Tibial nerve (tissue), 4 donors: ENCODE data around the gene MGLL. TPM values are rescaled to one million over a fixed set of nuclear protein-coding genes. Genes with fewer than 3 reads are reported as not detected.

ENCODE experiments used
- DNase-seq, 2 donors: peaks; one replicate each; pipeline ENCODE4 v3.0.0-alpha.2; 2019; ENCODE audit warnings: low spot score in 2 of 2
- H3K27ac ChIP-seq, 4 donors: fragments of 200-600 bp; sonication (generic) in 3 of 4; one replicate each; pipeline ENCODE4 v1.5.1; 2017 to 2019; ENCODE audit warnings: mild to moderate bottlenecking in 1 of 4
- H3K27me3 ChIP-seq, 2 donors: fragments of 200-600 bp; sonication (generic) in 1 of 2; one replicate each; pipeline versions ENCODE4 v1.5.1 to v1.6.0; 2017 to 2019
- H3K36me3 ChIP-seq, 3 donors: fragments of 200-600 bp; sonication (generic); one replicate each; pipeline ENCODE4 v1.5.1; 2018 to 2019
- H3K4me1 ChIP-seq, 4 donors: fragments of 200-600 bp; sonication (generic) in 3 of 4; one replicate each; pipeline ENCODE4 v1.5.1; 2017 to 2019
- H3K4me3 ChIP-seq, 4 donors: fragments of 200-600 bp; sonication (generic) in 3 of 4; one replicate each; pipeline ENCODE4 v1.5.1; 2017 to 2019; ENCODE audit warnings: mild to moderate bottlenecking in 1 of 4, moderate library complexity in 1 of 4
- H3K9me3 ChIP-seq, 4 donors: fragments of 200-600 bp; sonication (generic) in 3 of 4; one replicate each; pipeline ENCODE4 v1.5.1; 2017 to 2019
- CTCF ChIP-seq, 5 experiments: fragments of 200-600 bp in 3 of 5; fragments of 450-650 bp in 2 of 5; sonication (generic) in 3 of 5; IDR thresholded peaks; one replicate each; pipeline ENCODE4 v1.5.1; 2016 to 2019; ENCODE audit warnings: antibody characterized with exemption in 5 of 5, mild to moderate bottlenecking in 3 of 5, moderate library complexity in 2 of 5
- EP300 ChIP-seq, 2 donors: sonication (generic); formaldehyde crosslinking; IDR thresholded peaks; one replicate each; pipeline ENCODE4 v1.6.1; 2017; ENCODE audit warnings: antibody characterized with exemption in 2 of 2, mild to moderate bottlenecking in 1 of 2
- POLR2A ChIP-seq, 2 donors: fragments of 450-650 bp; IDR thresholded peaks; one replicate each; pipeline ENCODE4 v1.6.1; 2017; ENCODE audit warnings: antibody characterized with exemption in 2 of 2, mild to moderate bottlenecking in 2 of 2, moderate library complexity in 2 of 2
- WGBS, 2 donors: methylation state at CpG; one replicate each; pipeline ENCODE4 v1.1.5; 2018; 5-methylcytosine and 5-hydroxymethylcytosine counted together
- total RNA-seq, 4 donors: library from RNA; depleted of rRNA; stranded (reverse); fragments of >200 nt; gene quantifications; one replicate each; pipeline ENCODE4 v1.1.0, GENCODE V29; 2016

Gene MGLL
- total RNA-seq, 4 donors from 2014 or later = 67.5 to 96.6 (median 86.1) TPM

DNA sequence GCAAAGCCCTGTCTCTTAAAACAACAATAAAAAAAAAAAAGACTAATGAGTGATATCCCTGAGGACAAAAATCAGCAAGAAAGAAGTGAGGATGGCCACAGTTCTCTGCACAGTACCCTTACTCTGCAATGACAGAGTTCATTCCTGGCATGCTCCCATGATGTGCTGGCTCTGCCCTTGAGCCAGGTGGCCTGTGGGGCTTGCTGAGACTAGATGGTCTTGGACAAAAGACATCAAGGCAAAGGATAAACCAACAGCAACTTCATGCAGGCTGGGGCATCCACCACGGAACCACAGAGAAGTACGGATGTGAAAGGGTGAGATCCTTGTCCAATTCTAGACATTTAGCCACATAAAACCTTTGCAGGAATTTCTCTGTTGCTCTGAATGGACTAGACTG lies 12.7 kb downstream of the MGLL start:
- H3K27me3 ChIP-seq = no peaks in the 10 kb centered on the region
- H3K4me1 ChIP-seq = peaks cover 0 to 50% (median 8%) of the 10 kb centered on the region in 4 donors
- peaks cover 0 to 58% (median 0%) of the 10 kb centered on the region in 3 donors for H3K36me3 ChIP-seq
- peaks cover 0 to 7% (median 0%) of the 10 kb centered on the region in 4 donors for H3K9me3 ChIP-seq
- H3K27ac ChIP-seq = no peak overlapping the region
- DNase-seq = no peak
- H3K4me3 ChIP-seq = no peak overlapping the region
- TF ChIP-seq EP300 (IDR thresholded peaks at IDR 0.05) (no peak), POLR2A (IDR thresholded peaks at IDR 0.05) (no peak), CTCF (IDR thresholded peaks at IDR 0.05) (no peak)
- WGBS, 2 donors = 60 to 88% methylated on average over 2 of the region's 2 CpGs

DNA sequence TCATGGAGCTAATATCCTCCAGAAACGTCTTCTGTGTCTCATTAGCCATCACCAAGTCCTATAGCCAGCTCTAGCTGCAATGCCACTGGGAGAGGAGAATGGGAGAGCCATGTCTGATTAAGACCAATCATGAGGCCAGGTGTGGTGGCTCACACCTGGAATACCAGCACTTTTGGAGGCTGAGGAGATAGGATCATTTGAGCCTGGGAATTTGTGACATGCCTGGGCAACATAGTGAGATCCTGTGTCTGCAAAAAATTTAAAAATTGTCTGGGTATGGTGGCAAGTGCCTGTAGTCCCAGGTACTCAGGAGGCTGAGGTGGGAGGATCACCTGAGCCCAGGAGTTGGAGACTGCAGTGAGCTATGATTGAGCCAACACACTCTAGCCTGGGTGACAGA lies 13.1 kb downstream of the MGLL start:
- peaks cover 0 to 50% (median 5%) of the 10 kb centered on the region in 4 donors for H3K4me1 ChIP-seq
- peaks cover 0 to 7% (median 0%) of the 10 kb centered on the region in 4 donors for H3K9me3 ChIP-seq
- H3K4me3 ChIP-seq = no peak overlapping the region
- DNase-seq = no peak
- H3K27ac ChIP-seq = no peak overlapping the region
- peaks cover 0 to 58% (median 0%) of the 10 kb centered on the region in 3 donors for H3K36me3 ChIP-seq
- H3K27me3 ChIP-seq = no peaks in the 10 kb centered on the region
- WGBS, 2 donors = 96 to 100% methylated on average over 1 of the region's 1 CpG
- no peak for TF ChIP-seq CTCF (IDR thresholded peaks at IDR 0.05)
- no peak for TF ChIP-seq POLR2A (IDR thresholded peaks at IDR 0.05)
- TF ChIP-seq EP300 (IDR thresholded peaks at IDR 0.05) = no peak

DNA sequence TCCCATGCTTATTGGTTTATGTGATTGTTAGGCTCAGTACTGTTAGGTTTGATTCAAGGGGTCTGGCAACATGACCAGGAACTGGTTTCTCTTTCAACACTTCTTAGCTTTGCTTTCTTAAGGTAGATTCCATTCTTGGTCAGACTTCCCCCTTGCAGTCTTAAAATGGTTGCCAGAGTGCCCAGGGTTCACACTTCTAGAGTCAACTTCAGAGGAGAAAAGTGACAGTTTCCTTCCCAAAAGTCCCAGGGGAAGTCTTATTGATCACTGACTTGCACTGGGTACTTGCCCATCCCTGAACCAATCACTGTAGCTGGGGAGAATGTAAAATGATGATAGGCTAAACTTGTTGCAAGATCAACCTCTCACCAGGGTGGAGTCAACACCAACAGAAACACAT lies 14.1 kb downstream of the MGLL start:
- DNase-seq = no peak
- Histone ChIP-seq H3K27me3 (no peaks in the 10 kb centered on the region), H3K36me3 (peaks cover 0 to 58% (median 0%) of the 10 kb centered on the region in 3 donors), H3K4me1 (peaks cover 0 to 48% (median under 1%) of the 10 kb centered on the region in 4 donors), H3K27ac (no peak overlapping the region), H3K9me3 (peaks cover 0 to 7% (median 0%) of the 10 kb centered on the region in 4 donors), H3K4me3 (no peak overlapping the region)
- no peak for TF ChIP-seq CTCF (IDR thresholded peaks at IDR 0.05)
- TF ChIP-seq EP300 (IDR thresholded peaks at IDR 0.05) = no peak
- TF ChIP-seq POLR2A (IDR thresholded peaks at IDR 0.05) = no peak

DNA sequence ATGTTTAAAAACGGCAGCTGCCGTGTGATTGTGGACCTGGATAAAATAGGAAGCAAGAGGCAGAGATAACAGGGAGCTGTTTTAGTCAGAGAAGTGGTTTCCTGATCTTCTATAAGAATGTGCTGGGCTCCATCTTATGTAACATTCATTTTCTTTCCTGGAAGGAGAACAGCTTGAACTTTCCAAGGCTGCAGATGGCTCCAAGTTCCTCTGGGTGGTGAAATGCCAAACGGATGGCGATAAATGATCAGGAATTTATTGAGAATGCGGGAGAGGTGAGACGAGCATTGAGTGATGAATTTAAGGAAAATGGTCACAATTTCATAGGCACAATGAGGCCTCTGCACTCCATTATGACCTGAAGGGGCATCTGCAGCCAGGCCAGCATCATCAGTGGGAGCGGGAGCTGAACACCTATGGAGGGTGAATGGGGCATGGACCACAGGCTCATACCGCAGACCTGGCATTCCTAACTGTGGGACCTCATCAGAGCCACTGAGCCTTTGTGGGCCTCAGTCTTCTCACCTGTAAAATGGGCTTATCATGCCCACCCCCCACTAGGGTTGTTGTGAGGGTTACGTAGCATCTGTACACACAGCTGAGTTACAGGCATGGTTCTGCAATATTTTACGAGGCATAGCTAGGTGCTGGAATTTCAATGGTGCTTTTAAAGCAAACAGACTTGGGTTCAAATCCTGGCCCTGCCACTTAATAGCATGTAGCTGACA lies 17.1 kb downstream of the MGLL start:
- 86 to 87% methylated on average over 9 to 10 of the region's 10 CpGs for WGBS, 2 donors
- no peaks in the 10 kb centered on the region for H3K9me3 ChIP-seq
- H3K4me3 ChIP-seq = no peak overlapping the region
- TF ChIP-seq EP300 (IDR thresholded peaks at IDR 0.05) (no peak), CTCF (IDR thresholded peaks at IDR 0.05) (no peak), POLR2A (IDR thresholded peaks at IDR 0.05) (no peak)
- H3K27me3 ChIP-seq = no peaks in the 10 kb centered on the region
- no peak for DNase-seq
- H3K27ac ChIP-seq = no peak overlapping the region
- peaks cover 0 to 44% (median 0%) of the 10 kb centered on the region in 4 donors for H3K4me1 ChIP-seq
- peaks cover 0 to 28% (median 0%) of the 10 kb centered on the region in 3 donors for H3K36me3 ChIP-seq

- H3K36me3 ChIP-seq = peaks cover 0 to 19% (median 0%) of the 10 kb centered on the region in 3 donors
- DNase-seq = no peak
- TF ChIP-seq EP300 (IDR thresholded peaks at IDR 0.05) = no peak
- no peak for TF ChIP-seq CTCF (IDR thresholded peaks at IDR 0.05)
- no peak for TF ChIP-seq POLR2A (IDR thresholded peaks at IDR 0.05)
- H3K4me3 ChIP-seq = no peak overlapping the region
- H3K9me3 ChIP-seq = no peaks in the 10 kb centered on the region
- no peaks in the 10 kb centered on the region for H3K27me3 ChIP-seq
- 85 to 88% methylated on average over 8 to 9 of the region's 9 CpGs for WGBS, 2 donors
- peaks cover 0 to 44% (median 0%) of the 10 kb centered on the region in 4 donors for H3K4me1 ChIP-seq
- no peak overlapping the region for H3K27ac ChIP-seq
These were observed 18.2 kb downstream of the MGLL start for GRCh38 chr3:127804141-127804540.
